MM.1S (cell line): ENCODE data around the gene RTKN.

Source experiments
- DNase-seq: peaks from one replicate; pipeline ENCODE4 v3.0.0-alpha.2; 2015
- H2AFZ ChIP-seq: fragments of 300-600 bp; sonication (generic); 2 replicates; pipeline ENCODE4 v1.6.0; 2016; ENCODE audit warnings: antibody characterized with exemption, low read length
- H3F3A ChIP-seq: fragments of 300-600 bp; sonication (generic); 2 replicates; pipeline ENCODE4 v1.6.1; 2016; ENCODE audit warnings: mild to moderate bottlenecking, antibody characterized with exemption, low read length, moderate library complexity, mixed read lengths; ENCODE audit not compliant: insufficient read depth
- H3K27ac ChIP-seq: fragments of 300-600 bp; sonication (generic); 2 replicates; pipeline ENCODE4 v1.5.1; 2016; ENCODE audit warnings: mild to moderate bottlenecking, low read length
- H3K27me3 ChIP-seq: fragments of 300-600 bp; sonication (generic); replicated peaks from 2 replicates; pipeline ENCODE4 v1.6.0; 2016; ENCODE audit warnings: low read length; ENCODE audit not compliant: insufficient read depth
- H3K36me3 ChIP-seq: fragments of 300-600 bp; sonication (generic); replicated peaks from 2 replicates; pipeline ENCODE4 v1.6.1; 2016; ENCODE audit warnings: mild to moderate bottlenecking, low read length, mixed read lengths; ENCODE audit not compliant: insufficient read depth
- H3K4me1 ChIP-seq: fragments of 300-600 bp; sonication (generic); 2 replicates; pipeline ENCODE4 v1.6.1; 2016; ENCODE audit warnings: low read length, mixed read lengths
- H3K4me2 ChIP-seq: fragments of 300-600 bp; sonication (generic); 2 replicates; pipeline ENCODE4 v1.6.0; 2016; ENCODE audit warnings: low read depth, low read length
- H3K4me3 ChIP-seq: fragments of 300-600 bp; sonication (generic); 2 replicates; pipeline ENCODE4 v1.5.1; 2016; ENCODE audit warnings: low read length, mixed read lengths
- H3K79me2 ChIP-seq: fragments of 300-600 bp; sonication (generic); 2 replicates; pipeline ENCODE4 v1.6.1; 2016; ENCODE audit warnings: mixed run types, low read length, mixed read lengths
- H3K9ac ChIP-seq: fragments of 300-600 bp; sonication (generic); 2 replicates; pipeline ENCODE4 v1.6.1; 2016; ENCODE audit warnings: low read length, mixed read lengths
- H3K9me2 ChIP-seq: fragments of 300-600 bp; sonication (generic); replicated peaks from 2 replicates; pipeline ENCODE4 v1.6.1; 2016; ENCODE audit warnings: mild to moderate bottlenecking, low read length, mixed read lengths; ENCODE audit not compliant: insufficient read depth
- H3K9me3 ChIP-seq: fragments of 300-600 bp; sonication (generic); replicated peaks from 2 replicates; pipeline ENCODE4 v1.6.1; 2016; ENCODE audit warnings: mild to moderate bottlenecking, low read length, mixed read lengths; ENCODE audit not compliant: insufficient read depth
- H4K20me1 ChIP-seq: fragments of 300-600 bp; sonication (generic); 2 replicates; pipeline ENCODE4 v1.6.1; 2016; ENCODE audit warnings: mild to moderate bottlenecking, low read length, moderate library complexity, mixed read lengths; ENCODE audit not compliant: insufficient read depth
- CTCF ChIP-seq: fragments of 300-600 bp; sonication (generic); IDR thresholded peaks from 2 replicates; pipeline ENCODE4 v1.5.1; 2016; ENCODE audit warnings: antibody characterized with exemption, low read length, mixed read lengths
- EZH2 ChIP-seq: fragments of 300-600 bp; sonication (generic); optimal IDR thresholded peaks from 2 replicates; pipeline ENCODE3; 2017; ENCODE audit warnings: low read depth, mild to moderate bottlenecking, antibody characterized with exemption, low read length, mixed read lengths
- EZH2phosphoT487 ChIP-seq: fragments of 300-600 bp; sonication (generic); IDR thresholded peaks from 2 replicates; pipeline ENCODE4 v1.6.1; 2018; ENCODE audit warnings: antibody characterized with exemption, low read length

The RTKN gene

GRCh38 chr2:74417763-74418162 is 24.0 kb downstream of the RTKN start:
- Histone ChIP-seq H3K4me1 (peaks cover 16% of the 10 kb centered on the region), H4K20me1 (no peaks in the 10 kb centered on the region), H3K27me3 (no peaks in the 10 kb centered on the region), H3K27ac (no peak overlapping the region), H3K9ac (no peak overlapping the region), H3F3A (peaks cover 8% of the 10 kb centered on the region; the same call in 1 of the 2 replicates), H3K9me3 (no peaks in the 10 kb centered on the region), H3K4me2 (no peak overlapping the region), H3K36me3 (no peaks in the 10 kb centered on the region), H3K79me2 (no peaks in the 10 kb centered on the region), H2AFZ (no peak overlapping the region), H3K4me3 (no peak overlapping the region), H3K9me2 (no peaks in the 10 kb centered on the region)
- no peak for TF ChIP-seq EZH2phosphoT487
- no peak for TF ChIP-seq CTCF
- TF ChIP-seq EZH2: no peak
- DNase-seq: no peak

DNA sequence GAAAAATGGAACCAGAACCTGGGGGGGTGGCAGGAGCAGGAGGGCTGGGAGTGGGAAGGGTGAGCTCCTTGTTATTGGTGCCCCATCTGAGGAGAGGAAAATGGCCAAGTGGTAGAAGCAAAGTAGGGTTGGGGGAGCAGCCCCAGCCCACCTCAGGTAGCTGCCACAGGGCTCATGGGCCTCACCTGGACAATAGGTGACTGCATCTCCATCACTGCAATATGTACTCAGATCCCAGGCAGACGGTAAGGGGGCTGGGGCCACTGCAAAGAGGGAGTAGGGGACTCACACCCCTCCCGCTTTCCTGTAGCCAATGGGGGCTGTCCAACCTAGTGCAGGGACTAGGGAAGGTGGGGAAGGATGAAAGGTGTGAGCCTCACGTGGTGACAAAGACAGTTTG is 24.5 kb downstream of the RTKN start:
- Histone ChIP-seq H3F3A (peaks cover 8% of the 10 kb centered on the region; the same call in 1 of the 2 replicates), H3K27me3 (no peaks in the 10 kb centered on the region), H3K27ac (no peak overlapping the region), H3K4me2 (no peak overlapping the region), H2AFZ (no peak overlapping the region), H3K9me3 (no peaks in the 10 kb centered on the region), H4K20me1 (no peaks in the 10 kb centered on the region), H3K9ac (no peak overlapping the region), H3K36me3 (no peaks in the 10 kb centered on the region), H3K79me2 (no peaks in the 10 kb centered on the region), H3K4me3 (no peak overlapping the region), H3K4me1 (peaks cover 19% of the 10 kb centered on the region), H3K9me2 (no peaks in the 10 kb centered on the region)
- TF ChIP-seq CTCF (no peak), EZH2phosphoT487 (no peak), EZH2 (no peak)
- no peak for DNase-seq

- Histone ChIP-seq H3F3A (peaks cover 6% of the 10 kb centered on the region; the same call in 1 of the 2 replicates), H3K9me2 (no peaks in the 10 kb centered on the region), H3K9me3 (no peaks in the 10 kb centered on the region), H3K27me3 (no peaks in the 10 kb centered on the region), H3K9ac (no peak overlapping the region), H3K4me1 (peaks cover 22% of the 10 kb centered on the region), H3K4me2 (no peak overlapping the region), H3K36me3 (no peaks in the 10 kb centered on the region), H2AFZ (no peak overlapping the region), H3K27ac (no peak overlapping the region), H3K4me3 (no peak overlapping the region), H4K20me1 (no peaks in the 10 kb centered on the region), H3K79me2 (no peaks in the 10 kb centered on the region)
- TF ChIP-seq EZH2 (no peak), CTCF (peak; percentile 17; the same call in 1 of the 2 replicates), EZH2phosphoT487 (no peak)
- DNase-seq: no peak
Measured at GRCh38 chr2:74416778-74417177, 25.0 kb downstream of the RTKN start.
